ENCODE measurements around the gene DOCK7. TPM values are rescaled to one million over a fixed set of nuclear protein-coding genes. Genes with fewer than 3 reads are reported as not detected.
A peak's percentile ranks its signal among the peaks of the same experiment; 100 is the strongest.

DOCK7 gene
- total and polyA plus RNA-seq, 2 of the 13 experiments (the other 11 are each of a cell fraction or from before 2014, with no cell fraction given): 45.7 to 67.2 TPM

DNA sequence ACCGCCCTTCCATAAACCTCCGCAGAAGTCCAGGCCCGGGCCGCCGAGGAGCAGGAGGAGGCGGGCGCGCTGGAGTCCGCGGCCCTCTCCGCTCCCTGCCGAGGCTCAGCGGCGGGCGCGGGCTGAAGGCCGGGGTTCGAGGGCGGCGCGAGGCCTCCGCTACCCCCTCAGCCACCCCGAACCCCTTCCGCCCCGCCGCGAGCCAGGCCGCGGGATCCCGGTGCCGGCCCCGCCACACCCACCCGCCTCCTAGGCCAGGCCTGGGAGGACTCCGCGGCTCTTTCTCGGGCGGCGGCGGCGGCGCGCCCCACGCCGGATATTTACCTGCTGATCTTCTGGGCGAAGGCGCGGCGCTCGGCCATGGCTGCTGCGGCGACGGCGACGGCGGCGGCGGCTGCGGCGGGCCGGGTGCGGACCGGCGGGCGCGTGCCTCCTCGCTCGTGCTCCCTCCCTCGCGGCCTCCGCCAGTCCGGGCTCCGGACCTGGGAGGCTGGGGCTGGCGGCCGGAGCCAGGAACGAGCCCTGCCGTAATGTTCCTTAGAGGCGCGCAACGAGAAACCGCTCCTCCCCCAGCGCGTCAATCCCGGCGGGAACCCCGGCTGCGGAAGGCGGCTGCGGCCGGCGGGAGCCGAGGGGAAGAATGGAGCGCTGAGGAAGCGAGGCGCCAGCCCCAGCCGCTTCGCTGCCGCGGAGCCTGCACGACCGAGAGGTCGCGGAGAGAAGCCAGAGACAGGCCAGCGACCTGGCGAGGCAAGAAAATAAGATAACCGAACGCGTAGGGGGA is at the start of gene DOCK7 (continued):
- TF ChIP-seq, protein P1, sequence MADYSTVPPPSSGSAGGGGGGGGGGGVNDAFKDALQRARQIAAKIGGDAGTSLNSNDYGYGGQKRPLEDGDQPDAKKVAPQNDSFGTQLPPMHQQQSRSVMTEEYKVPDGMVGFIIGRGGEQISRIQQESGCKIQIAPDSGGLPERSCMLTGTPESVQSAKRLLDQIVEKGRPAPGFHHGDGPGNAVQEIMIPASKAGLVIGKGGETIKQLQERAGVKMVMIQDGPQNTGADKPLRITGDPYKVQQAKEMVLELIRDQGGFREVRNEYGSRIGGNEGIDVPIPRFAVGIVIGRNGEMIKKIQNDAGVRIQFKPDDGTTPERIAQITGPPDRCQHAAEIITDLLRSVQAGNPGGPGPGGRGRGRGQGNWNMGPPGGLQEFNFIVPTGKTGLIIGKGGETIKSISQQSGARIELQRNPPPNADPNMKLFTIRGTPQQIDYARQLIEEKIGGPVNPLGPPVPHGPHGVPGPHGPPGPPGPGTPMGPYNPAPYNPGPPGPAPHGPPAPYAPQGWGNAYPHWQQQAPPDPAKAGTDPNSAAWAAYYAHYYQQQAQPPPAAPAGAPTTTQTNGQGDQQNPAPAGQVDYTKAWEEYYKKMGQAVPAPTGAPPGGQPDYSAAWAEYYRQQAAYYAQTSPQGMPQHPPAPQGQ (CRISPR knock-in tag; IDR thresholded peaks at IDR 0.05; ENCODE audit: borderline replicate concordance): no peak
- TF ChIP-seq, protein P2, sequence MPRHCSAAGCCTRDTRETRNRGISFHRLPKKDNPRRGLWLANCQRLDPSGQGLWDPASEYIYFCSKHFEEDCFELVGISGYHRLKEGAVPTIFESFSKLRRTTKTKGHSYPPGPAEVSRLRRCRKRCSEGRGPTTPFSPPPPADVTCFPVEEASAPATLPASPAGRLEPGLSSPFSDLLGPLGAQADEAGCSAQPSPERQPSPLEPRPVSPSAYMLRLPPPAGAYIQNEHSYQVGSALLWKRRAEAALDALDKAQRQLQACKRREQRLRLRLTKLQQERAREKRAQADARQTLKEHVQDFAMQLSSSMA (CRISPR knock-in tag; IDR thresholded peaks at IDR 0.05): peak; percentile 71; the same call in 1 of the 2 replicates
- TF ChIP-seq SYNCRIP (IDR thresholded peaks at IDR 0.05; ENCODE audit: insufficient read depth, low read depth, low read length) (no peak), ZBTB8A (CRISPR knock-in tag; IDR thresholded peaks at IDR 0.05; ENCODE audit: borderline replicate concordance, low read depth) (no peak), ZNF136 (CRISPR knock-in tag; IDR thresholded peaks at IDR 0.05; ENCODE audit: low read depth) (no peak), SIX4 (CRISPR knock-in tag; IDR thresholded peaks at IDR 0.05) (0 out of 2 replicates have a peak, but pooled peaks have one; percentile 26), TBX2 (CRISPR knock-in tag; IDR thresholded peaks at IDR 0.05; ENCODE audit: borderline replicate concordance) (no peak)
- TF ChIP-seq, protein P3, sequence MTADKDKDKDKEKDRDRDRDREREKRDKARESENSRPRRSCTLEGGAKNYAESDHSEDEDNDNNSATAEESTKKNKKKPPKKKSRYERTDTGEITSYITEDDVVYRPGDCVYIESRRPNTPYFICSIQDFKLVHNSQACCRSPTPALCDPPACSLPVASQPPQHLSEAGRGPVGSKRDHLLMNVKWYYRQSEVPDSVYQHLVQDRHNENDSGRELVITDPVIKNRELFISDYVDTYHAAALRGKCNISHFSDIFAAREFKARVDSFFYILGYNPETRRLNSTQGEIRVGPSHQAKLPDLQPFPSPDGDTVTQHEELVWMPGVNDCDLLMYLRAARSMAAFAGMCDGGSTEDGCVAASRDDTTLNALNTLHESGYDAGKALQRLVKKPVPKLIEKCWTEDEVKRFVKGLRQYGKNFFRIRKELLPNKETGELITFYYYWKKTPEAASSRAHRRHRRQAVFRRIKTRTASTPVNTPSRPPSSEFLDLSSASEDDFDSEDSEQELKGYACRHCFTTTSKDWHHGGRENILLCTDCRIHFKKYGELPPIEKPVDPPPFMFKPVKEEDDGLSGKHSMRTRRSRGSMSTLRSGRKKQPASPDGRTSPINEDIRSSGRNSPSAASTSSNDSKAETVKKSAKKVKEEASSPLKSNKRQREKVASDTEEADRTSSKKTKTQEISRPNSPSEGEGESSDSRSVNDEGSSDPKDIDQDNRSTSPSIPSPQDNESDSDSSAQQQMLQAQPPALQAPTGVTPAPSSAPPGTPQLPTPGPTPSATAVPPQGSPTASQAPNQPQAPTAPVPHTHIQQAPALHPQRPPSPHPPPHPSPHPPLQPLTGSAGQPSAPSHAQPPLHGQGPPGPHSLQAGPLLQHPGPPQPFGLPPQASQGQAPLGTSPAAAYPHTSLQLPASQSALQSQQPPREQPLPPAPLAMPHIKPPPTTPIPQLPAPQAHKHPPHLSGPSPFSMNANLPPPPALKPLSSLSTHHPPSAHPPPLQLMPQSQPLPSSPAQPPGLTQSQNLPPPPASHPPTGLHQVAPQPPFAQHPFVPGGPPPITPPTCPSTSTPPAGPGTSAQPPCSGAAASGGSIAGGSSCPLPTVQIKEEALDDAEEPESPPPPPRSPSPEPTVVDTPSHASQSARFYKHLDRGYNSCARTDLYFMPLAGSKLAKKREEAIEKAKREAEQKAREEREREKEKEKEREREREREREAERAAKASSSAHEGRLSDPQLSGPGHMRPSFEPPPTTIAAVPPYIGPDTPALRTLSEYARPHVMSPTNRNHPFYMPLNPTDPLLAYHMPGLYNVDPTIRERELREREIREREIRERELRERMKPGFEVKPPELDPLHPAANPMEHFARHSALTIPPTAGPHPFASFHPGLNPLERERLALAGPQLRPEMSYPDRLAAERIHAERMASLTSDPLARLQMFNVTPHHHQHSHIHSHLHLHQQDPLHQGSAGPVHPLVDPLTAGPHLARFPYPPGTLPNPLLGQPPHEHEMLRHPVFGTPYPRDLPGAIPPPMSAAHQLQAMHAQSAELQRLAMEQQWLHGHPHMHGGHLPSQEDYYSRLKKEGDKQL (CRISPR knock-in tag; IDR thresholded peaks at IDR 0.05; ENCODE audit: low read depth): no peak
- TF ChIP-seq, protein P4, sequence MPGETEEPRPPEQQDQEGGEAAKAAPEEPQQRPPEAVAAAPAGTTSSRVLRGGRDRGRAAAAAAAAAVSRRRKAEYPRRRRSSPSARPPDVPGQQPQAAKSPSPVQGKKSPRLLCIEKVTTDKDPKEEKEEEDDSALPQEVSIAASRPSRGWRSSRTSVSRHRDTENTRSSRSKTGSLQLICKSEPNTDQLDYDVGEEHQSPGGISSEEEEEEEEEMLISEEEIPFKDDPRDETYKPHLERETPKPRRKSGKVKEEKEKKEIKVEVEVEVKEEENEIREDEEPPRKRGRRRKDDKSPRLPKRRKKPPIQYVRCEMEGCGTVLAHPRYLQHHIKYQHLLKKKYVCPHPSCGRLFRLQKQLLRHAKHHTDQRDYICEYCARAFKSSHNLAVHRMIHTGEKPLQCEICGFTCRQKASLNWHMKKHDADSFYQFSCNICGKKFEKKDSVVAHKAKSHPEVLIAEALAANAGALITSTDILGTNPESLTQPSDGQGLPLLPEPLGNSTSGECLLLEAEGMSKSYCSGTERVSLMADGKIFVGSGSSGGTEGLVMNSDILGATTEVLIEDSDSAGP (CRISPR knock-in tag; IDR thresholded peaks at IDR 0.05; ENCODE audit: borderline replicate concordance): peak; percentile 60; the same call in 1 of the 2 replicates
- TF ChIP-seq, protein P5, sequence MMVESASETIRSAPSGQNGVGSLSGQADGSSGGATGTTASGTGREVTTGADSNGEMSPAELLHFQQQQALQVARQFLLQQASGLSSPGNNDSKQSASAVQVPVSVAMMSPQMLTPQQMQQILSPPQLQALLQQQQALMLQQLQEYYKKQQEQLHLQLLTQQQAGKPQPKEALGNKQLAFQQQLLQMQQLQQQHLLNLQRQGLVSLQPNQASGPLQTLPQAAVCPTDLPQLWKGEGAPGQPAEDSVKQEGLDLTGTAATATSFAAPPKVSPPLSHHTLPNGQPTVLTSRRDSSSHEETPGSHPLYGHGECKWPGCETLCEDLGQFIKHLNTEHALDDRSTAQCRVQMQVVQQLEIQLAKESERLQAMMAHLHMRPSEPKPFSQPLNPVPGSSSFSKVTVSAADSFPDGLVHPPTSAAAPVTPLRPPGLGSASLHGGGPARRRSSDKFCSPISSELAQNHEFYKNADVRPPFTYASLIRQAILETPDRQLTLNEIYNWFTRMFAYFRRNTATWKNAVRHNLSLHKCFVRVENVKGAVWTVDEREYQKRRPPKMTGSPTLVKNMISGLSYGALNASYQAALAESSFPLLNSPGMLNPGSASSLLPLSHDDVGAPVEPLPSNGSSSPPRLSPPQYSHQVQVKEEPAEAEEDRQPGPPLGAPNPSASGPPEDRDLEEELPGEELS (CRISPR knock-in tag; IDR thresholded peaks at IDR 0.05): no peak

Measured in HepG2 (cell line).